ENCODE measurements around the gene RUNX3.

Gene RUNX3

DNA sequence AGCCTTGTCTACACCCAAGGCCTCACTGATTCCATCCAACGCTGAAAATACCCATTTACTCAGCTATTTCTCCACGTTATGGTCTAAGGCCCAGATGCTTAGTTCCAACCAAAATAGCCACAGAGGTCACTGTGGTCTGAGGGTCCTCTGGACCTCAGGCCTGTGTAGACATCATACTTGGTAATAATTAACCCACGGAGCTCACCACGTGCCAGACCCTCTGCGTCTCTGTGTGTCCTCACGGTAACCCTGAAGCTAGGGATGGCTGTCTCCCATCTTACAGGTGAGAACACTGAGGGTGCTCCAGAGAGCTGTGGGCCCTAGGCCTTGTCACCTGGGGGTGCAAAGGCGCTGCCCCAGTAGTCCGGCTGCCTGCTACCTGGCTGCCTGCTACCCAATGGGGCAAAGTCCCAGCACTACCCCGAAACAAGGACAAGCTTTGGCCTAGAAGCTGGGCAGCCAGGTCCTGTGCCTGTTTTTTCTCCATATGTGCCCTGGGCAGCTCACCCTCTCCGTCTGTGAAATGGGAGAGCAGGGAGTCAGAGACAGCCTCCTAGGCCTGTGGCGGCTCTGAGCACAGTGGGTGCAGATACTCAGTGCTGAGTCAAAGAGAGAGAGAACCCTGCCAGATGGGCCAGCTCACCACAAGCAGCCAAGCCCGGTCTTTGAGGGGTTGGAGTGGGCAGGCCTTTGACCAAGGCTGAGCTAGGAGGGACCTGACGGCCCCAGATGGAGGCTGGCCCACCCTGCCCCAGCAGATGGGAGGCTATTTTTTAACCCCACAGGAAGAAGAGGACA is 17.0 kb upstream of the RUNX3 start:
- DNase-seq (ENCODE audit: low read depth in 2 of 2) = no peak

DNA sequence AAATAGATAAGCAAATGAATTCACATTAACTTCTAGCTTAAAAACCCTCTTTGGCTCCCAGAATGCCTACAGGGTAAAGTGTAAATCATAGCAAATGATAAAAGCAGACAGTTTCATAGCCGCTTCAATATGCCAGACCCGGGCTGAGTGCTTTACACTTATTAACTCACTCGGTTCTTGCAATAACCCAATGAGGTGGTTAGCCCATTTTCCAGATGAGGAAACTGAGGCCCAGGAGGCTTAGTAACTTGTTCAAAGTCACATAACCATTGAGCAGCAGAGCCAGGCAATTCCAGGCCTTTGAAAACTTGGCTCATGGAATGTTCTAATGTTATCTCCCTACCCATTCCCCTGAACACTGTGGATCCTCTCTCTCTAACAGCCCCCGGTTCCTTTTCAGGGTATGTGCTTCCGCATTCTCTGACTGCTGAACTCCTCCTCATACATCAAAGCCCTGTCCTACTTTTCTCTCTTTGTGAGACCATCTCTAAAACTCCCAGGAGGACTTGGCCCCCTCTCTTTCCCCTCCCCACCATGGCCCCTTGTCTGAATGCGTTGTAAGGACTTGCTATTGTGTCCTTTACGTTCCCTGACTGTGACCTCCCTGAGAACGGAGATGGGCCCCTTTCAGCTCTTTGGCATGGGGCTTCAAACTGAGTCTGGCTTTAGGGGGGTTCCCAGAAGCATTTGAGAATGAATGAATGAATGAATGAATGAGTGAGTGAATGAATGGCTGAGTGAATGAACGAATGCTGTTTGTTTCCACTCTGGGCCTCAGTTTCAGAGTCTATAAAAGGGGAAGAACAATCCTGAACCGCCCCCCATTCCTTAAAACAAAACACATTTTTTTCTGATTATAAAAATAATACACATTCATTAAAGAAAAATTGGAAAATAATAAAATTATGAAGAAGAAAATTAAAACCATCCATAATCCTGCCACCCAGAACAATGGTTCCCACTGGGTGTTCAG is 15.6 kb upstream of the RUNX3 start:
- DNase-seq (ENCODE audit: low read depth in 2 of 2) = no peak

DNA sequence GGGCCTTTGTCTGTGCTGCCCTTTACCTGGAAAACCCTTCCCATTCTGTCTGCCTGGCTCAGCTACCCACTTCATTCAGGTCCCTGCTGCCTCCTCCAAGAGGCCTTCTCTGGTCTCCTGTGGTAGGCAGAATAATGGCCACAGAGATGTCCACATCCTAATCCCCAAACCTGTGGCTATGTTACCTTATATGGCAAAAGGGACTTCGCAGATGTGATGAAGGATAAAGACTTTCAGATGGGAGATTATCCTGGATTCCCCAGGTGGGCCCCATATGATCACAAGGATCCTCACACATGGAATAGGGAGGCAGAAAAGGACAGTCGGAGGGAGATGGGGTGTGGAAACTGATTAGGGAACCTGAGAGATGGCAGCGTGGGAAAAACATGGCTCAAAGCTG is 14.2 kb upstream of the RUNX3 start:
- DNase-seq (ENCODE audit: low read depth in 2 of 2) = no peak

DNA sequence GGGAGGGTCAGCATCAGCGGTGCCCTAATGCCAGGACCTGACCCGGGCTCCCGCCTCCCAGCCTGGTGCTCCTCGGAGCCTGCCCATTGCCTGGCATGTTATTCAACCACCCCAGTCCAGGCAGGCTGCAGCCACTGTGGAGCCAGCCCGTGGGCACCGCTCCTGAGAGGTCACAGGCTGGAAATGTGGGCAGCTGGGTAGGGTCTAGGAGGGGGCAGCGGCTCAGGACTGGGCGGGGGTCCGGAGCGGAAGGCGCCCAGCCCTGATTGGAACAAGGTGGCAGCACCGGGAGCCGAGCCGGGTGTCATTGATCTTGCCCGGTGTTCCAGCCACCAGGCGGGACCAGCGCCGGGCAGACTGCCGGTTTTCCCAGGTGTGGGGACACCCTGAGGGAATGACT is 12.7 kb upstream of the RUNX3 start:
- no peak for DNase-seq (ENCODE audit: low read depth in 2 of 2)

DNA sequence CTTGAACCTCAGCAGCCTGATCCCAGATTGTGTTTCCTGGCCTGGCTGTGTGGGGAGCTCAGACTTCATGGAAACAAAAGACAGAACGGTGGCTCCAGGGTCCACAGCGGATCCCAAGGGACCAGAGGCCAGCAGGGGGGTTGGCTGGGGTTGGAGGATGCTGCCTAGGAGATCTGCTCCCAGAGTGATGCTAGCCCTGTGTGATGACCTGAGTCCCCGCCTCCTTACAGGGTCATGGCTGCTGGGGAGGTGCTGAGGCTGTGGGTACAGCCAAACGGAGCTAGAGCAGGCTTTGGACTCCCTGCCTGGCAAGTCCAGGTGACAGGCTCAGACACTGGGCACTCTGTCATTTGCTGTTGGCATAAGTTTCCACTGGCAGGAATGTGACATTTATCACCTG is 11.5 kb upstream of the RUNX3 start:
- DNase-seq (ENCODE audit: low read depth in 2 of 2) = no peak

DNA sequence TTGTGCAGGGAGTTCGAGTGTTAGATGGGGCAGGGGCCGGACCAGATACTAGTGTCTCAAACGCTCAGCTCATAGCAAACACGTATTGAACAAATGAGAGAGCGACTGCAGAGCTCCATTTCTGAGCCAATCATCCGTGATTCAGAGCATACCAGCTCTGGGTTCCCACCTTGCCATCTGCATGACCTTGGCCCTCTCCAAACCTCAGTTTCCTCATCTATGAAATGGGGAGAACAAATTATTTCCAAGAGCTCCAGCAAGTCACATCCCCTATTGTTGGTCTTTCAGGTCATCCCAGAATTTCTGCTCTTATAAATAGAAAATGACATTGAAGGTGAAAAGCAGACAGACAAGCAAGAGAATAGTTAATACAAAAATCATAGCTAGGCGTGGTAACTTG is 10.2 kb upstream of the RUNX3 start:
- no peak for DNase-seq (ENCODE audit: low read depth in 2 of 2)

DNA sequence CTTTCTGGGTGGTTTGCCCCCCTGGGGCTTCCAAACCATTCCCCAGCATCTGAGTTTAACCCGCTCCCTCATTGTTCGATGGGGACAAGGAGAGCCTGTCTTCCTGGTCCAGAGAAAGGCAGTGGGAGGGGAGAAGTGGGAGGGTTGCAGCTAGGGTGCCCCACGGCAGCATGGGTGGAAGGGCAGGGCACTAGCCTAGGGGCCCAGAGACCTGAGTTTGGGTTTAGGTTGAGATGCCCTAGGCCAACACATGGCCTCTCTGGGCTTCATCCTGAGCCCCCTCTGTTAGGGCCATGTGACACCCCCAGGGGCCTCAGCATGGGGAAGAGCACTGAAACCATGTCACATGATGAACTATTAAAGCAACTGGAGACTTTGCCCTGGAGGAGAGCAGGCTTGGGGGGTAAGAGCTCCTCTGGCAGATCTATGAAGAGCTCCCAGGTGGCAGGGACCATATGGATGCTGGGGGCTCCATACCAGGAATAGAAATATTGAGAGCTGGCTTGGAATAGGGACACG is 9.7 kb upstream of the RUNX3 start:
- DNase-seq (ENCODE audit: low read depth in 2 of 2) = no peak

DNA sequence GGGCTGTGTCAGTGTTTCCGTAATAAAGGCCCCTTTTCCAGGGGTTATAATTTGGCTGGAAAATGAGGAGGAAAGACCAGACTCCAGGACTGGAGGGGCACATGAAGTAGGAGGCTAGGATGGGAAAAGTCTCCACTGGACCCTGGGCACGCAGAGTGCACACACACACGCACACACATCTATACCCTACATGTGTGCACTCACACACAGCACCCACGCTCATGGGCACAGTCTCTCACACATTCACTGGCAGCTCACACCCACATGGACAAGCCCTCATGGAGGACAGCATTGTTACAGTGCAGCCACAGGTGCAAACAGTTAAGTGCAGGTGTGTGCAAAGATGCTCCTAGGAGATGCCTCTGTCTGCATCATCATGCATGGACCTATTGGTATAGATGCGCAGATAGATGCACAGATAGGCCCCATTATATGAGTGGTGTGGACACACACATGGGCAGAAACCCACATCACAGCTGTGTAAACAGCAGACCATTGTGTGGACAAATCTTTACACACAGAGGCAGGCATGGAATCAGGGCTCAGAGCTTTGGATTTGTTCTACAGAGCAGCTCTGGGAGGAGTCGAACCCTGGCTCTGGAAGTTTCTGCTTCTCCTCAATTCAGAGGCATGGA is 9.1 kb upstream of the RUNX3 start:
- DNase-seq (ENCODE audit: low read depth in 2 of 2) = no peak

DNA sequence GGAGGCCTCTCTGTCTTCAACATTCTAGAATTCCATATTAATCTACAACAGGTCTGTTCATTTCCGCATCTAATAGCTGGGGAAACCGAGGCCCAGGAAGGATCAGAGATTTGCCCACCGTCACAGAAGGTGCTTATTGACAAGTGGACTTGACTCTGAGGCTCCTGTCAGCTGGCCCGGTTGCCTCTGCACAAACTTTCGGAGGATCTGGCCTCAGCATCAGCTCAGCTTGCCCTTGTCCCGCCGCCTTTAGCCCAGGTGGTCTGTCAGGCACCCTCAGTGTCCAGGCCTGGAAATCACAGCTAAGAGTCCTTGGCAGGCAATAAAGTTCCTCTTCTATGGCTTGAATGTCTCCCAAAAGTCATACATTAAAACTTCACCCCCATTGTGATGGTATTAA is 8.2 kb upstream of the RUNX3 start:
- DNase-seq (ENCODE audit: low read depth in 2 of 2) = no peak

DNA sequence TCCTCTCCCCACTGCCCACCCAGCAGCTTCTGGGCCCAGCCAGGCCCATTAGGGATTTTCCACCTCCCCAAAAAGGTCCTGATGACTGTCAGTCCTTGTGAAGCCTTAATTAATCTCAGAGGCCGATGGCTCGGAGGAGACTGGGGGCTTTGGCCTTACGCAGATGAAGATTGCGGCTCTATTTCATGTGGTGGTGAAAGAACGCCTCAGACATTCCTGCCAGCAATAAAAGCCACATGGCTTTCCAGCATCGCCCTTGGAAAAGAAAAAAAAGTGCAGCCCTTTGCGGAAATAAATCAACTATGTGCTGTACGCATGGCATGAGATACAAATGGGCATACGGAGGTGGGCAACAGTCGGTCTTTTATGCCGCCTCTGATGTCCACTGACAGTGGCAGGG is 6.6 kb upstream of the RUNX3 start:
- DNase-seq (ENCODE audit: low read depth in 2 of 2) = no peak

DNA sequence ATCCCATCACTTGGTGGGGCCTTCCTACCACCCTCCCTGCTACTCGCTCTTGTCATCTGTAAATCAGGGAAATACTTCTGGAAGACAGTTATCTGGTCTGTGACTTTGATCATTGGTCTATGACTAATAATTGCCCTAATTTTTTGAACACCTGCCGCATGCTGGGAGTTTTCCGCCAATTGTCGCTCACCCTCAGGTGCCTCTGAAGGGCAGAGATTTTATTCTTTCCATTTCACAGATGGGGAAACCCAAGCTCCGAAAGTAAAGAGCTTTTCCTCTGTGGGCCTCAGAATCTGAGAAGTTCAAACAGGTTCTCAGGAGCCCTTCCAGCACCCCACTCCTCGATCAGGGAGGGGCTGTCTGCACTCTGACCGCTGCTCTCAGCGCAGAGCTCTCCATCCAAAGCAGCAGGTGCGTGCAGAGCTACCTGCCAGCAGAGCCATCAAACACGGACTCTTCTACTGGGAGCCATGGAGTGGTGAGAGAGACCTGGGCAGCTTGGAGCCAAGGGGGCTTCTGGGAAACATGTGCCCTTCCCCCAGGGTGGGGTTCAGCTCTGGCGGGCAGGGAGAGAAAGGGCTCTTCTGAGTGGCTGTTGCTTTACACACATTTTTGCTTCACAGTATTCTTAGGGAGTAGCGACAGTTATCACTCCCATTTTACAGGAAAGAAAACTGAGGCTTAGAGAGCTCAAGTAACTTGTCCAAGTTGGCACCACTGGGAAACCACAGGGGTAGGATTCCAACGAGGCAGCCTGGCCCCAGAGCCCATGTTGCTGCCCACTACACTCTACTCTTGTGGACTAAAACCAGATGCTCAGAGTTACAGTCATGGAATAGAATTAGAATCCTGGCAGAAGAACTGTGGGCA is 5.8 kb upstream of the RUNX3 start:
- no peak for DNase-seq (ENCODE audit: low read depth in 2 of 2)

DNA sequence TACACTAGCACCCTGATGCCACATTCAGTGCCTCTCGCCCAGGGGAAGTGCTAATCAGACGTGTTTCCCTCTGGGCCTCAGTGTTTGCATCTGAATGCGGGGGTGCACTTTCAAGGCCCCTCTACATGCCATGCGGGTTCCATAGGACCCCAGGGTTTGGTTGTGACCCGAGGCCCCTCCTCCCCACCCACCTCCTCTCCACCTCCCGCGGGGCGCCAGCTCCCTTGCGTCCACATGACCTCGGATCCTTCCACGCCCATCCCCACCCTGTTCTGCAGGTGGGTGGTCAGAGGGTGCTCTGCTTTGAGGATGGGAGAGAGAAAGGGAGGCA is 5.1 kb upstream of the RUNX3 start:
- DNase-seq (ENCODE audit: low read depth in 2 of 2) = no peak

DNA sequence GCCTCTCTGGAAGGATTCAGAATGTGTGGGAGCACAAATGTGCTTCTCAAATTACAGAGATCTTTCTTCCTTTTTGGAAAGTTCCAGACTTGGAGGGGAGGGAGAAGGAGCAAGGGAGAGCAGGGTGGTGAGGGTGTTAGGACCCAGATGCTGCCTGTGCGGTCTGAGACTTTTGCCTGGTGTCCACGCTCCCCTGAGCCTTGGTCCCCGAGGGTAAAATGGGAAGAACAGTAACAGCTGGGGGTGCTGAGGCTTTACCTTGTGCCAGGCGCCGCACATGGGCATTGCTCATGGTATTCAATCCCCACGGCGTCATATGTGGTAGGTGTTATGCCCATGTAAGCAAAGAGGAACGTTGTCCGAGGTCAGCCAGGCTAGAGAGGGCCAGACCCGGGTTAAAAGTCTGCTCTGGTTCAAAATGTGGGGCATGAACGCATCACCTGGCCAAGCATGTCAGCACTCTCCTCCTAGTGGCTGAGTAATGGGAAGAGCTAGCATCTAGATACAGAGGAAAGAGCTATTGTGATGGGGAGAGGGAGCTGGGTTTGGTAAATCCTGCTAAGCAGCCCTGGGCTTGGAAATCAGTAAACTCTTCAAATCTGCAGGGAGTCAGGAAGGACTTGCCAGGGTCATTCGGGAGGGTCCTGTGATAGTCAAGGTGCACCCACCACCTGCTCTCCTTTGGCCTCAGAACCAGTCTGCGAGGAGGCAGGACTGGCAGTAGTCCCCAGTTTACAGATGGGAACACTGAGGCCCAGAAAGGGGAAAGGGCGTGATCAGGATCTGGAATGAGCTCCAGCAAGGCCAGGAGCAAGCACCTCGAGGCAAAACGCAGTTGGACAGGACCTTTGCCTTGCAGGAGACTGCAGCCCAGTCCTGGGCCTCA is 4.5 kb upstream of the RUNX3 start:
- no peak for DNase-seq (ENCODE audit: low read depth in 2 of 2)

DNA sequence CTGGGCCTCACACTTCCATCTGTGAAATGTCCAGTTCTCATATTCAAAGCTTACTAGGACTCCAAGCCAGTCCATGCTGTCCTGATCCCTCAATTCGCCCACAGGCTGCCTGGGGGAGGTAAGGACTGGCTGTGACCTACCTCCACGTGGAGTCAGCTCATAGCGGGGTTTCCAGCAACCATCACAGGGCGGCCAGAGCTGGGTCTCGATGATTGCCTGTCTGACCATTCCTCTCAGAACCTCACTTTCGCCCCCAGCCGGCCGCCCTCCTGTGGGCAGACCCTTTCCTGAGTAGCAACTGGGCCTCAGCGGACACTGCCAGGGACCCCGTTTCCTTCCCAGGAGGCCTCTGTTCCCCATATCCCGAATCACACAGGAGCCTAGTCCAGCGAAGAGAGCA is 3.4 kb upstream of the RUNX3 start:
- no peak for DNase-seq (ENCODE audit: low read depth in 2 of 2)

DNA sequence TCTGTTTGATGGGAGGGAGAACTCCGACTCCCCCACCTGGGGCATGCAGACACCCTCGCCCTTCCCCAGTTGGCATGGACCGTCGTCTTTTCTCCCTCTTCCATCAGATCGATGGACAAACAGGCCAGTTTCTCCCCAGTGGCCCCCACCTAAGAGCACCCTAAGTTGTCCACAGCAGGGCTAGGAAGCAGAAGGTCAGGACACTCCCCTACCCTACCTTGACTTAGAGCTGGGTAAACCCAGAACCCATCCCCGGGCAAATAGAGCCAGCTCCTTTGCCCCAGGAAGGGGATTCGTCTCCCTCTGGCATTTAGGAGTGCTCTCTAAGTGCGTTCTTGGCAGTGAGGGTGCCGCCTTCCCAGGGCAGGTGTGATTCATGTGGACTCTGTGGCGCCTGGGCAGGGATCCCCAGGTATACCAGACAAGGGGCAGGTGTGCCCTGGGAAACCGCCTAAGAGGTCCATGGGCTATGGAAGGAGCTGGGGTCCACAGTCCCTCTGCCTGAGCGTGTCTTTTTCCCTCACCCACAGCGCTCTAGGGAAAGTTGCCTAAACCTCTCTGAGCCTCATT is 2.7 kb upstream of the RUNX3 start:
- no peak for DNase-seq (ENCODE audit: low read depth in 2 of 2)

DNA sequence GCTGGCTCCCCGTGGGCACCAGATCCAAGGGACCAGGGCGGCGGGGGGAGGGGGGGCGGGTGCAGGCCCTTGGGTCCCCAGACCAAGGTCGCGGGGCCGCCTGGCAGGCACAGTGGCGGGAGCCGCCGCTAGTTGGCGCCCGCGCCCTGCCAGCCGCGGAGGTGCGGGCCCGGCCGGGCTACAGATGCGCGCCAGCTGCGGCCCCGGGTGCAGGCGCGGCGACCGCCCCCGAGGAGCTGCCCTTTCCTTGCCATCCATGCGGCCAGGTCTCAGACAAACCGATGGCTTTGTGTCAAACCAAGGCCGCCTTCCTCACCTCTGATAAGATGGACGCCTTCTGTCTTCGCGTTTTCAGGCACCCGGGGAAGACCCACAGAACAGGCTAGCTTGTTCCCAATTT is 2.2 kb upstream of the RUNX3 start:
- peak in 1 of 2 donors; percentile 62 for DNase-seq (ENCODE audit: low read depth in 2 of 2)

DNA sequence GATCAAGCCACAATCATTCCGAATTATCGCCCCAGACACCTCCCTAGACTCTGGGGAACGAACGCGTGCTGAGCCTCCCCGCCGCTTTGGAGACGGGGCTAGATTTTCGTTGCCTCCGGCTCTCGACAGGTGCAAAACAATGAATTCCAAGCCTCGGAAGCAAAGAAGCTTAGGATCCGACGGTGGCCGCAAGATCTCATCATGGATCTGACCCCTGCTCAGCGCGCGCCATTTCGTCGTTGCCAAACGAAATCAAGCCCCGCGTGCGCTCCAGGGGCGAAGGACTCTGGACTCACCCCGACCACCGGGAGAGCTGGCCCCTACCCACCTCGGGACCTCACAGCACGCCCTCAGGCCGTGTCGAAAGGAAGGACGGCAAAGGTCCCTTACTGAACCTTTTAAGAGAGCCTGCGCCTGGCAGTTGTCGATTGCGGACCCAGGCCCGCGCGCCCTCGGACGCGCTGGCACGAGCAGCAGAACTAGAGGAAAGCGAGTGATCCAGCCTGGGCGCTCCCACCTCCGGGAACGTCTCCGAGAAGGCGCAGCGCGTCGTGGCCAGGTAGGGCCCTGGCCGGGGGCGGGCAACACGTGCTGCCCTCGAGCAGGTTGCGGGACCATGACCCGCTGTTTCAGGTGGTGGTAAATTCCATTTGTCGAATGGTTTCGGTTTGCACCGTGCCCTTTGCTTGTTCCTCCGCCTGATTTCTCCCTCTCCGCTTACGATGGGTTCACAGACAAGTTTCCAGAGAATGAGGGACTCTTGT is 1.6 kb upstream of the RUNX3 start:
- DNase-seq (ENCODE audit: low read depth in 2 of 2) = no peak

DNA sequence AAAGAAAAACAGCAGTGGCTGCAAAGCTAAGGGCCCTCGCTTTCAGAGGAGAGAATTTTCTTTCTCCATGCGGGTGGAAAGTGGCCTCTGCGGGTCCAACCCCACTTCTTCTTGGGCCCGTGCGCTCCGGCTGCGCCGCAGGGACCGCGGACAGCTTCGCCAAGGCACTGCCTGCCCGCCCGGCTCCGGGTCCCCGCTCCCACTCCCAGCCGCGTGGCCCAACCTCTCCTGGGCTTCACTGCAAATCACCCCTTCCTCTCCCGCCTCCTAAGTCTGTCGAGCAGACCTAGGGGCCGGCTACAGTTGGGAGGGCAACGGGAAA is 1.0 kb upstream of the RUNX3 start:
- DNase-seq (ENCODE audit: low read depth in 2 of 2) = no peak
